Placental epithelial cell (primary cell): ENCODE measurements around the gene THY1. TPM values are rescaled to one million over a fixed set of nuclear protein-coding genes. Genes with fewer than 3 reads are reported as not detected.

Experiments used
- small RNA-seq: library from RNA; depleted of rRNA; stranded (forward); fragments of <200 nt; gene quantifications from one replicate; pipeline ENCODE3, GENCODE V24; 2012
- total RNA-seq: library from RNA; depleted of rRNA; stranded (reverse); fragments of >200 nt; gene quantifications from 2 replicates; pipeline ENCODE4 v1.2.3, GENCODE V29; 2012

THY1 gene
- total RNA-seq, result 47.9 and 69.7 TPM in 2 replicates

GRCh38 chr11:119422809-119423508, at the start of gene THY1:
THY1 (minus strand) TSS chr11:119423172; CDS start chr11:119420905, 2,267 bp downstream.

GRCh38 chr11:119381181-119381988, 41.6 kb downstream of the THY1 start, which contains the start of gene USP2:
USP2 (minus strand) TSS chr11:119381690; CDS start chr11:119373480, 8,210 bp downstream.

Small RNA genes within 50 kb of the gene (small RNA-seq; reads per million reads assigned to genes)
- not detected for gene AP003396.4

Other genes starting within 250 kb of the THY1 start
- not detected in 2 replicates for gene NHERF4, start 237.7 kb downstream of the THY1 start, total RNA-seq
- 5.5 and 8.1 TPM in 2 replicates for gene CBL, start 216.8 kb downstream of the THY1 start, total RNA-seq
- 0.39 and 5.9 TPM in 2 replicates for gene MCAM, start 106.0 kb downstream of the THY1 start, total RNA-seq
- gene RNF26, start 88.6 kb downstream of the THY1 start, total RNA-seq, result 5.5 and 6.2 TPM in 2 replicates
- gene C1QTNF5, start 82.3 kb downstream of the THY1 start, total RNA-seq, result under 0.01 TPM in 1 of 2 replicates, not detected in the other
- not detected in 2 replicates for gene MFRP, start 76.5 kb downstream of the THY1 start, total RNA-seq
- under 0.01 and 0.11 TPM in 2 replicates for gene USP2, start 41.5 kb downstream of the THY1 start, total RNA-seq